ENCODE data around the gene KCNJ10.

Gene KCNJ10

GRCh38 chr1:160017592-160017991, 52.4 kb downstream of the KCNJ10 start:
- no peak for TF ChIP-seq TAF1 (IDR thresholded peaks at IDR 0.05; ENCODE audit: borderline replicate concordance, insufficient read depth, low read length)
- TF ChIP-seq SIN3A (IDR thresholded peaks at IDR 0.05; ENCODE audit: borderline replicate concordance, insufficient read depth, low read length), result no peak
- no peak for TF ChIP-seq FOXP2 (optimal IDR thresholded peaks at IDR 0.05; ENCODE audit: borderline replicate concordance, extremely low read depth, extremely low read length, insufficient read depth)
- TF ChIP-seq, protein P1, sequence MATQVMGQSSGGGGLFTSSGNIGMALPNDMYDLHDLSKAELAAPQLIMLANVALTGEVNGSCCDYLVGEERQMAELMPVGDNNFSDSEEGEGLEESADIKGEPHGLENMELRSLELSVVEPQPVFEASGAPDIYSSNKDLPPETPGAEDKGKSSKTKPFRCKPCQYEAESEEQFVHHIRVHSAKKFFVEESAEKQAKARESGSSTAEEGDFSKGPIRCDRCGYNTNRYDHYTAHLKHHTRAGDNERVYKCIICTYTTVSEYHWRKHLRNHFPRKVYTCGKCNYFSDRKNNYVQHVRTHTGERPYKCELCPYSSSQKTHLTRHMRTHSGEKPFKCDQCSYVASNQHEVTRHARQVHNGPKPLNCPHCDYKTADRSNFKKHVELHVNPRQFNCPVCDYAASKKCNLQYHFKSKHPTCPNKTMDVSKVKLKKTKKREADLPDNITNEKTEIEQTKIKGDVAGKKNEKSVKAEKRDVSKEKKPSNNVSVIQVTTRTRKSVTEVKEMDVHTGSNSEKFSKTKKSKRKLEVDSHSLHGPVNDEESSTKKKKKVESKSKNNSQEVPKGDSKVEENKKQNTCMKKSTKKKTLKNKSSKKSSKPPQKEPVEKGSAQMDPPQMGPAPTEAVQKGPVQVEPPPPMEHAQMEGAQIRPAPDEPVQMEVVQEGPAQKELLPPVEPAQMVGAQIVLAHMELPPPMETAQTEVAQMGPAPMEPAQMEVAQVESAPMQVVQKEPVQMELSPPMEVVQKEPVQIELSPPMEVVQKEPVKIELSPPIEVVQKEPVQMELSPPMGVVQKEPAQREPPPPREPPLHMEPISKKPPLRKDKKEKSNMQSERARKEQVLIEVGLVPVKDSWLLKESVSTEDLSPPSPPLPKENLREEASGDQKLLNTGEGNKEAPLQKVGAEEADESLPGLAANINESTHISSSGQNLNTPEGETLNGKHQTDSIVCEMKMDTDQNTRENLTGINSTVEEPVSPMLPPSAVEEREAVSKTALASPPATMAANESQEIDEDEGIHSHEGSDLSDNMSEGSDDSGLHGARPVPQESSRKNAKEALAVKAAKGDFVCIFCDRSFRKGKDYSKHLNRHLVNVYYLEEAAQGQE (IDR thresholded peaks at IDR 0.05; ENCODE audit: insufficient read depth in 1 of 2, low read depth in 2 of 2, low read length in 2 of 2), result no peak
- TF ChIP-seq POLR2AphosphoS5 (IDR thresholded peaks at IDR 0.05; ENCODE audit: low read depth, low read length), result no peak

- no peak for TF ChIP-seq POLR2AphosphoS5 (IDR thresholded peaks at IDR 0.05; ENCODE audit: low read depth, low read length)
- no peak for TF ChIP-seq SIN3A (IDR thresholded peaks at IDR 0.05; ENCODE audit: borderline replicate concordance, insufficient read depth, low read length)
- TF ChIP-seq, protein P1 (IDR thresholded peaks at IDR 0.05; ENCODE audit: insufficient read depth in 1 of 2, low read depth in 2 of 2, low read length in 2 of 2), result no peak
- TF ChIP-seq TAF1 (IDR thresholded peaks at IDR 0.05; ENCODE audit: borderline replicate concordance, insufficient read depth, low read length), result no peak
- TF ChIP-seq FOXP2 (optimal IDR thresholded peaks at IDR 0.05; ENCODE audit: borderline replicate concordance, extremely low read depth, extremely low read length, insufficient read depth), result no peak
Observed at GRCh38 chr1:160011781-160012180, 58.2 kb downstream of the KCNJ10 start.

DNA sequence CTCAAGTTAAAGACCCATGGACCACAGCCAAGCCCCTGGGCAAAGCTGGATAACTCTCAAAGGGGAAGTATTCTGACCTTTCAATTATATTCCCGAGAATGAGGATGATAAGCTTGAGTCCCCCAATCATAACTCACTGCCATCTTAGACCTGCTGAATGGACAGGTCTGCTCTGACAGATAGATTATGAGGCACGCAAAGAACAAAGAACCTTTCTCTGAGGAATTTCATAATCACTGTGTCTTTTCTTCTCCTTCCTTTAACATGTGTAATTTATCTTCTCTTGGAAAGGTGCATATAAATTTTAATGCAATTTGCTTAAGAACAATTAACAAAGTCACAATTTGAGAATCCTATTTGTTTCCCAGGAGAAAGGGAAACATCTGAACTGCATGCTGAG, 60.2 kb downstream of the KCNJ10 start:
- TF ChIP-seq SIN3A (IDR thresholded peaks at IDR 0.05; ENCODE audit: borderline replicate concordance, insufficient read depth, low read length) (no peak), FOXP2 (optimal IDR thresholded peaks at IDR 0.05; ENCODE audit: borderline replicate concordance, extremely low read depth, extremely low read length, insufficient read depth) (no peak), POLR2AphosphoS5 (IDR thresholded peaks at IDR 0.05; ENCODE audit: low read depth, low read length) (no peak), TAF1 (IDR thresholded peaks at IDR 0.05; ENCODE audit: borderline replicate concordance, insufficient read depth, low read length) (no peak)
- TF ChIP-seq, protein P1 (IDR thresholded peaks at IDR 0.05; ENCODE audit: insufficient read depth in 1 of 2, low read depth in 2 of 2, low read length in 2 of 2), result no peak

GRCh38 chr1:160009081-160009480, 60.9 kb downstream of the KCNJ10 start:
- TF ChIP-seq, protein P1 (IDR thresholded peaks at IDR 0.05; ENCODE audit: insufficient read depth in 1 of 2, low read depth in 2 of 2, low read length in 2 of 2), result no peak
- TF ChIP-seq FOXP2 (optimal IDR thresholded peaks at IDR 0.05; ENCODE audit: borderline replicate concordance, extremely low read depth, extremely low read length, insufficient read depth), result no peak
- no peak for TF ChIP-seq POLR2AphosphoS5 (IDR thresholded peaks at IDR 0.05; ENCODE audit: low read depth, low read length)
- TF ChIP-seq SIN3A (IDR thresholded peaks at IDR 0.05; ENCODE audit: borderline replicate concordance, insufficient read depth, low read length), result no peak
- TF ChIP-seq TAF1 (IDR thresholded peaks at IDR 0.05; ENCODE audit: borderline replicate concordance, insufficient read depth, low read length), result no peak

Measured in PFSK-1 (cell line).